ENCODE measurements around the gene RNF14.

RNF14 gene

DNA sequence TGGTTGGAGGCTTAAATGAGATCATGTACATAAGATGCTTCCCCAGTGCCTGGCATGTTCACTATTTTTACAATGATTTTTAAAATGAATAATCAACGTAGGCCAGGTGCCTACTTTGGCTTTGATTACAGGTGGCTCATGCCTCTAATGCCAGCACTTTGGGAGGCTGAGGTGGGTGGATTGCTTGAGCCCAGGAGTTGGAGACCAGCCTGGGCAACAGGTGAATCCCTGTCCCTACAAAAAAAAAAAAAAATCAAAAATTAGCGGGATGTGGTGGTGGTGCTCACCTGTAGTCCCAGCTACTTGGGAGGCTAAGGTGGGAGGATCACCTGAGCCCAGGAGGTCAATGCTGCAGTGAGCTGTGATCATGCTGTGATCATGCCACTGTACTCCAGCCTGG, 20.1 kb upstream of the RNF14 start:
- no peak for FAIRE-seq

DNA sequence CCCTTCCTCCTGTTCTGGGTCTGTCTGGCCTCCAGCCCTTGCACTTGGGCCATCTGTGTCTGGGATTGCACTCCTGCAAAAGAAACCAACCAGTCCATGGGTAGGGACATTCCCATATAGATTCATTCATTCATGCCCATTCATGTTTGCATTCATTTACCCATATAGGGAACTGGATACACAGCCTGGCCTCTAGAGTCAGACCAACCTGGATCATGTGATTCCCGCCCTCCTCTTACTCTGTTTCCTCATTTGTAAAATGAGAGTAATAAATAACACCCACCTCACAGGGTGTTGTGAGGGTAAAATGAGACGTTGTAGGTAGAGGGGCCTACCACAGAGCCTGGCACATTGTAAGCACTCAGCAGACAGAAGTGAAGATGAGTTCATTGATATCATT, 19.4 kb upstream of the RNF14 start:
- FAIRE-seq, result no peak

DNA sequence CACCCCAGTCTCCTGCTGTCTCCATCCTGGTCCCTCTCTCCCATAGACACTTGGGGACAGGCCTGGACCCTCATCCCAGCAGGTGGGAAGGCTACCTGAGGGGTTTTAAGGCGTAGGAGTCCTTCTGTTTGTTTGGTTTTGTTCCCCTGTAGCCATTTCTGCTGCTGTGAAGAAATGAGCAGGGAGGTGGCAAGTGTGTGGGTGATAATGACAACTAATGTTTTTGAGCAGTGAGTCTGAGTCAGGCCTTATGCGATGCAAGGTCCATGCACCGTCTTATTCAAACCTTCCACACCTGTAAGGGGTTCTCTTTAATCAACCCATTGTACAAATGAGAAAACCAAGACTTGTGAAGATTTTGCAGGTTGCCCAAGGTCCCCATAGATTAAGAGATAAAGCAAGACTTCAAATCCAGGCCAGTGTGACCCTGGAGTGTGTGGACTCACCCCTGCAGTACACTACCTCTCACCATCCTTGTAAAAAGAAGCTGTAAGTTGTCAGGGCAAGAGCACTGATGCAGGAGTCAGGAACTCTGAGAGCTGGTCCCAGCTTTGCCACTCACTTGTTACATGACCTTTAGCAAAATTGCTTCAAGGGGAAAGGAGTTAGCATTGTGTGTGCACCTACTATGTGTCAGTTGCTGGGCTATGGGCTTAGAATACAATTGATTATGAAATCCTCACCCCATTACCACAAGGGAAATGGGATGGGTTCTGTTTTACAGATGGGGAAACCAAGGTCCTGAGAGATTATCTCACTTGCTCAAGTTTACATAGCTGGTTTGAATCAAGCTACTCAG, 18.5 kb upstream of the RNF14 start:
- no peak for FAIRE-seq

DNA sequence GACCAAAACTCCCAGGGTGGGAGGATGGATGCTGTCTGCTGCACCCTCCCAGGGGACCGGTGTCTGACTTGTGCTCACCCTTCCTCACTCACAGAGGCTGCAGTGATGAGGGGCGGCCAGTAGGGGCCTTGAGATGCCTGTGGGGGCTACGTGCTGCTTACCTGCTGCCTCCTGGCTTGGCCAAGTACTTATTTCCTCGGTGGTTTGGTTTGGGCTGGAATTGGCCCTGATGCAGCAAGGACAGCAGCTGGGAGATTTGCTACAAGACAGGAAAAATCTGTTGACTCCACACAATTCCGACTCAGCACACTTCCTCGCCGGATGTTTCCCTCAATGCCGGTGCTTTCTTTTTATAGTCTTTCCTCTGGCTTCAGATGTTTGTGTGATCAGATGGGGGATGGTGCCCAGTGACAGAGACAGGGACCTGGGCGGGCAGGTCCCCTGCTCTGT, 17.5 kb upstream of the RNF14 start:
- FAIRE-seq, result no peak

DNA sequence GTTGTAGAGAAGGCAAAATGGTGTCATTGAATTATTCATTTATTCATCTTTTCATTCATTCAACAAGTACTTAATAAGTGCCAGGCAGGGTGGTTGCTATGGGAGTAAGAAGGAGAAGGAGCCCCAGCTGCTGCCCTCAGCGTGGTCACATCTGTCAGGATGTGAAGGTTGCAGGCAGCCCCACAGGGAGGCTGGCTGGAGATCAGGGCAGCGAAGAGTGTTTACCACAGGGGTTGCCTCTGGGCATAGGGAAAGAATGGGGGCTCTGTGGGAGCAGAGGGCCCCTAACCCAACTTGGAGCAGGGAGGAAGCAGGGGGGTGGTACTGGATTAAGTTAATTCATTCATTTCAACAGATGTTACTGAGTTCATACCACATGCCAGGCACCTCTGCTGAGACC, 16.9 kb upstream of the RNF14 start:
- FAIRE-seq, result no peak

DNA sequence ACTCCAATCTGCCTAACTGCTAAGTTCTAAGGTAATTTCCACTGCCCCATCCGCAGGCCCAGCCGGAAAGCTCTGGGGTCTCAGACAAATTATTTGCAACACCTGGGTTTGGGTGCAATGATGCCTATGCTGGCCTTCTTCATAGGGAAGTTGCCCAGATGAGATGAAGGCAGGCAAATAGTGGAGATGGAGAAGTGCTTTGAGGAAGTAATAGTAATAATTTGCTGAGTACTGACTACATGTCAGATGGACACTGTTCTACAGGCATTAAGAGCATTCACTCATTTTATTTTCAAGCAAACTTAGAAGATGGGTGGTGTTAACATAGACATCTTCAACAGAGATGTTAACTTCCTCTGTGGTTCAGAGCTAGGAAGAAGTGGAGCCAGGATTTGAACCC, 14.7 kb upstream of the RNF14 start:
- no peak for FAIRE-seq

DNA sequence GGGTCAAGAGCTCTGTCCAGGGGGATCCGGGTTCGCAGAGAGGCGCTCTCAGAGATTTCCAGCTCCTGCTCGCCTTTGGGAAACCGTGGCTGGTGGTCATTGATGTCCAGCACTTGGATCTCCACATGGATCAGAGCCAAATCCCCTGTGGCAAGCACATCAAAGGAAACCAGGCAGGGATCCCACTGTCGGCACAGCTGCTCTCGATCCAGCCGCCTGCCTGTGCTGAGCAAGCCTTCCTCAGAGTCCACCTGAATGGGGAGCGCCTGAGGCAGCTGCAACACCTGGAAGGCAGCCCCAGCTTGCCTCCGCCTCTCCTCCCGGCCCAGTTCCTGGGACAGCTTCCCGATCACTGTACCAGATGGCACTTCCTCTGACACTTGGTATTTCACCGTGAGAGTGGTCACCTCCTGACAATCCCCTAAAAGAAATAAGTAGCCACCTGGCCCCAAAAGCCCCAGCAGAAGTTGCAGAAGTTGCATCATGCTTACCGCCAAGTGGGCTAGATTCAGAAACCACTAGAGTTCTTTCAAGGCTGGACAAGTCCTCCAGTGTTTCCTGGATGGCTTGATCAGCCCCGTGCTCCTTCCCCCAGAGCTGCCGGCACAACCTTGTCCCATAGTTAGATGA, 11.4 kb upstream of the RNF14 start:
- no peak for FAIRE-seq

DNA sequence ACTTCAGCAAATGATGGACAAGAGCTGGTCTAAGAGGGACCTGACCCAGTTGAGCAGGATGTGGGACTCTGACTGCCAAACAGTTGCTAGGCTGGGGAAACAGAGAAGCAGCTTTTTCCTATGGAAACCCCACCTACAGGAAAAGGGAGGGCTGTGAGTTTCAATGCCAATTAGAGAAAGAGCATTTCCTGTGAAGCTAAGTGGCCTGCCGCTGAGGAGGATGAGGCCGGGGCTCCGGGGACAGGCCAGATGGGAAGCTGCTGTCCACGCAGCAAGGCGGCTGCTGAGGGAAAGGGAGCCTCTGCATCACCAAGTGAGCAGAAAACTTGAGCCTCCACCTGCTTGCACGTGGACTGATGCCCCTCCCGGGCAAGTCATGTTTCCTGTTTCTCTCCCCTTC, 10.8 kb upstream of the RNF14 start, which contains the start of gene PCDH12:
Gene PCDH12, minus strand, starts transcription at position 90 of the 400 bp plus-strand sequence. CDS start 351 bp downstream, outside the sequence.
- no peak for FAIRE-seq

DNA sequence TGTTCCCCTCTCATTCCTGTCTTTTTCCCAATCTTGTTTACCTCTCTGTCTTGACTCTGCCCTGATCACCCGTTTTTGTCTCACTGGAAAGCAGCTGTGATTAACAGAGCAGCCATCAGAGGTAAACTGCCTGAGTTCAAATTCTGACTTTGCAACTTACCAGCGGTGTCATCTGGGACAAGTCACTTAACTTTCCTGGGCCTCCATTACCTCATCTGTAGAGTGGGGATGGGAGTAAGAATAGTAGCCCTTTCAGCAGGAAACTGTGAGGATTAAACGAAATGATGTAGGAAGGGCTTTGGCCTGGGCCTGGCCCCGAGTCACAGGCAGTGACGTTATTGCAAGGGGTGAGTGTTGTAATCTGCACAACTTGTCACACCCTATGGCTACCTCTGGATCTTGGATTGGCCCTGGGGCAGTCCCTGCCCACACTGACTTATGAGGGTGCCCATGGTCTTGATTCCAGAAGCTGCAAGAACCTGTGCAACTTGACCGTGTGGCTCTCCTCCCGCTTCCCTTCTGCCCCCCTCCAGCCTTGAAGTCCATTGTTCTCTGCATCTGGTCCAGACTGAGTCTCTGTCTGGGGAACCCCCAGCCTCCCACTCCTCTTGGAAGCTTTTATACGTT, 10.2 kb upstream of the RNF14 start:
- FAIRE-seq, result no peak

DNA sequence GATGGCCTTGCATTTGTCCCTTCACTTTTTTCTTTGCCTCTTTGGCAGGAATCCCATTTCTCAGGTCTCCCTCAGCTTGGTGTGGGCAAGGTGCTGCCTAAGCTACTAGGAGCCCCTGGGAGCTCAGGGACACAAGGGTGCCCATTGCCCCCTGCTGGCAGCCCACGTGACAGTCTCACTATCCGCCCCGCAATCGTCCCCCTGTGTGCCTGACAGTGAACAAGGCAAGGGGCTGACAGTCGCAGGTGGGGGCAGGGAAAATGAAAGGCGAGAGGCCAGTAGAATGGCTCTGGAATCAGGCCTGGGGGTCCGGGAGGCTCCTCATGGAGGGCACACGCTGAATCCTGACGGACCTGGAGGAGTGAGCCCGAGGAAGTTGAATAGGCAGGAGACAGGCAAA, 8.9 kb upstream of the RNF14 start:
- FAIRE-seq, result no peak

DNA sequence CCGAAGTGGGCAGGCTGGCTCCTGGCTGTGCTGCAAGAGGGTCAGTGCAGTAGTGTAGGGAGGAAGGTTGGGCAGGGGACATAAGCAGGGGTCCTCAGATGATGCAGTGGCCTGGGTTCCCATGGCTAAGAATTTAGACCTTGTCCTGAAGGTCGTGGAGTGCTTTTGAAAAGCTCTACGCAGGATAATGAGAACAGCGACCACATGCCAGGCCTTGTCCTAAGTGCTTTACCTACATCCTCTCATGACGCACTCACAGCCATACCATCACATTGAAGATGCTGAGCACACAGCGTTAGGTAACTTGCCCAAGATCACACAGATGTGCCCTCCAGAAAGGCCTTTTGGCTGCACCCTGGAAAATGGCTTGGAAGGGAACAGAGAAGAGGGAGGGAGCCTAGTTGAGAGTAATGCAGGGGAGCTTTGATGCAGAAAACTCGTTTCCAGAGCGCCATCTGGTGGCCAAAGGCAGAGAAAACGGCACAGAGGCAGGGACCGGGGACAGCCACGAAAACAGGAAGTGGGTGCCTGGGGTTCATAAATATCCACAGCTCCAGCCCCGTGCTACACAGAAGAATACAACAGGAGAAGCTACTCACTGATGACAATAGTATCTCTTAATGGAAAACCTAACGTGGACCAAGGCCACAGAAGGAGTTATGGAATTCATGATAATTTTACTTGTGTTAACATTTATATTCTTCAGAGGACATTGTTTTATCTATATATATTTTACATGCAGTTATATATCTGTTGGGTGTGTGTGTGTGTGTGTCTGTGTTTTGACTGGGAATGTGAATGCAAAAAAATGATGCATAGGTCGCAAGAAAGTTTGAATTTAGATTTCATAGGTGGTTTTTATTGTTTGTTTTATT, 8.2 kb upstream of the RNF14 start:
- FAIRE-seq, result peak; percentile 41

DNA sequence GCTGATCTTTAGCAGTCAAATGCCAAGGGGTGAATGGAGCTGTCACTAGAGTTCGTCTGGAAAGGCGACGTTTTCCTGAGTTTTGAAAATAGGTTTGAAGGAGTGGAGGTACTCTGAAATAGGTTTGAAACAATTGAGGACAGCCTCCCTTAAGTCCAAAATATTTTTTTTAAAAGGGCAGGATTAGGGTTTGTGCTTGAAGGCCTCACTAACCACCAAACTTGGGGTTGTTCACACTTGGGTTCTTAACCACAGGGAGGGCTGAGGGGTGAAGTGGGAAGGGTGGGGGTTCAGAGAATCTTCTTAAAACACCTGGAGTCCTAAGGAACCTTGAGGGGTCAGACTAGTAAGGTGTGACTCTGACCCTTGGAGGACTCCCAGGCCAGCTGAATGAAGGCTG, 7.4 kb upstream of the RNF14 start:
- FAIRE-seq, result no peak

DNA sequence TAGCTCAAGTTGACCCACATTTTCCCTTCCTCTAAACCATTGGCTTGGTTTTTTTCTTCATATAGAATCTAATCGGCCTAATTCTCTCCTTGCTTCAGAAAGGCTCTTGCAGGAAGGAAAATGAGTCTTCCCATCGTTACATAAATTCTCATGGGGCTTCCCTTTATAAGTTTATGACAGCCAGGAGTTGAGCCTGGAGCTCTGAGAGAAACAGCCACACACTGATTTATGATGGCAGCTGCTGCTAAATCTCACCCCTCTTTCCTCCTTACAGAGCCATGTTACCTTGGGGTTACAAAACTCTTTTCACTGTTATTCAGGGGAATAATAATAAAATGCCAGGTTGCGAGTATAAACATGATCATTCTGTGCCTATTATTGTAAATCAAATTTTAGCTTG, 5.2 kb upstream of the RNF14 start:
- FAIRE-seq, result no peak

DNA sequence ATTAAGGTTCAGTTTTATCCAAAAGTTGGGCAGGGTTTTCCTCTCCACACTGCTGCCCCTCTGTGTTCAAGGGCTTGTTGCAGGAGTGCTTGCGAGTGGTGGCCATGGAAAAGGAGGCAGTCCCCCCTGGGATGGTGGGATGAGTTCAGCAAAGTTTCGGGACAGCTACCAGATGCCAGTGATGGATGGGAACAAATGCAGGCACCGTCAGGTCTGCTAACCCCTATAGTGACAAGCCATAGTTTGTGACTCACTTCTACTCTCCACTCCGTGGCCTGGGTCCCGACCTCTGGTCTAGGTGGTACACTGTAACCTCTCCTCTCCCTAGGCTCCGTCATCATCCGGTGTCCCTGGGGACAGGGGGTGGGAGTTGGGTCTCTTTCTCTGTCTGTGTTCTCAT, 3.8 kb upstream of the RNF14 start:
- FAIRE-seq, result no peak

DNA sequence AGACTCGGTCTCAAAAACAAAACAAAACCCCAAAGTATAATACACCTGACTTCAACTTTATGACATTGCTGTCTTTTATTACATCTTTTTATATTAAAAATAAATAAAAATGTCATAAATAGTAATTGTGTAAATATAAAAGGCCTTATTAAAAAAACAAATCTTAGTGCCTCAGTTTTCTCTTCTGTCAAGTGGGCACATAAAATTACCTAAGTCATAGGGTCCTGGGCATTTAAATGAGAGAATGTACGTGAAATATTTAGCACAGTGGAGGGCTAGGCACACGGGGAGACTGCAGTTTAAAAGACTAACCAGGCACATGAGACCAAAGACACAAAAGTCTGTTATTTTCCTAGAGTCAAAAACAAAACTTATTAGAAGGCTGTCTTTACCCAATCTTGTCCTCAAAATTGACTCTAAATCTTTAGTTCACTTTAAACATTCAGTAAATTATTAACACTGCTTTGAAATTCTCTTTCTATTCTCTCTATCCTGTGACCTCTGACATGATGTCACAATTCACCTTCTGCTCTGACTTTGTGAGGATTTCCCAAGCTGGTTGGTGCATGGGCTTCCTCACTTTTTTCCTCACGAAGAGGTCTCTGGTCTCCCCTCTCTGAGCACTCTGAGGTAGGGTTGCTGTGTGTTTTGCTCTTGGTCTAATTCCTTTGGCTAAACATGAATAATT, 2.5 kb upstream of the RNF14 start:
- no peak for FAIRE-seq

DNA sequence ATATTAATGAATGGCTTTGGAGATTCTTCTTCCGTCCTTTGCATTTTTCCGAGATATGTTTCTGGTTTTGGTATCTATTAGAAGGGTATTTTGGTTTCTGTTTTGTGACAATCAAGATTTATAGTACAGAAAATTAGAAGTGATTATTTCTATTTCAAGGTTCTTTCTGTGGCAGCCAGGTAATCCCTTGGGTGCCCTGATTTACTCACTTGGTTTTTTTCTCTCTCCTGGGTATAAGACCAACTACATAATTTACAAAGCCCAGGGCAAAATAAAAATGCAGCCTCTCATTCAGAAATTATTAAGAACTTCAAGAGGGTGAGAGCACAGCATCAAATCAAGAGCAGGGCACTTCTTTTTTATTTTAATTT, 2.0 kb upstream of the RNF14 start:
- no peak for FAIRE-seq

DNA sequence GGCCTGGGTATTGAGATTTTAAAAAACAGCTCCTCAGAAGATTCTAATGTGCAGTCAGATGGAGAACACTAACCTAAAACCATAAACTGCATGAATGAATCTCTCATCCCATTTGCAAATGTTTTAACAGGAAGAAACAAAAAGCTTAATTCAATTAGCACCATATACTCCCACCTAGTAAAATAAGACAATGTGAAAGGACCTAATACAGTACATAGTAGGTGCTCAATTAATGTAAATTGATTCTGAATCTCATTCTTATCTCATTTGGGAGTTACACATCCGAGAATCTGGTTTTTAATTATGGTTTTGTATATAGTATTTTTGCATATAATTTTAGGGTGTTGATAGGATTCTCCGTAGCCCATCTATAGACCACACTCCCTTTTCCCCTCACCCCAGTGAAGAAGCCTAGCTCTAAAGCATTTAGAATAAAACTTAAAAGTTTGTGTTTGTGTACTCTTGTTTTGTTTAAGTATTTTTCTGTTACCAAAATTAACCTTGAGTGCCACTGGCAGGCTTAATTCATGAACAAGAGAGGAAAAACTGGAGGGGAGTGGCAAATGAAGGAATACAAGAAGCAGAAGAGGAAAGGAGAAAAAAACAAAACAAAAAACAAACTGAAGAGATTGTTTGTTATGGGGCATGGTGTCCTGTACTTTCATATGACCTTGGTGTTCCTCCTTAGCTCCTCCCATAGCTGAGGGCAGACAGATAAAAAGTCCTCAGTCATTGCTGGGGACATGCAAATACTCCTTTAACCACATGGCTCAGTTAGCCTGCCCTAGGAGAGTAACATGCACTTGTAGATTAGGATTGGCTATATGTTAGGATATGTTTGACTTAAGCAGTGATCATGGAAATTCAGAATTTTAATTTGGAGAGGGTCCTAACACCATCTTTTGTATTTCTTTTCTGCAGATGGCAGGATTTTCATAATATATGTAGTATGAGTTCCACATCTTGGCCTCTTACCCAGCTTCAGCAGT, 1.2 kb downstream of the RNF14 start:
- FAIRE-seq, result peak; percentile 21

DNA sequence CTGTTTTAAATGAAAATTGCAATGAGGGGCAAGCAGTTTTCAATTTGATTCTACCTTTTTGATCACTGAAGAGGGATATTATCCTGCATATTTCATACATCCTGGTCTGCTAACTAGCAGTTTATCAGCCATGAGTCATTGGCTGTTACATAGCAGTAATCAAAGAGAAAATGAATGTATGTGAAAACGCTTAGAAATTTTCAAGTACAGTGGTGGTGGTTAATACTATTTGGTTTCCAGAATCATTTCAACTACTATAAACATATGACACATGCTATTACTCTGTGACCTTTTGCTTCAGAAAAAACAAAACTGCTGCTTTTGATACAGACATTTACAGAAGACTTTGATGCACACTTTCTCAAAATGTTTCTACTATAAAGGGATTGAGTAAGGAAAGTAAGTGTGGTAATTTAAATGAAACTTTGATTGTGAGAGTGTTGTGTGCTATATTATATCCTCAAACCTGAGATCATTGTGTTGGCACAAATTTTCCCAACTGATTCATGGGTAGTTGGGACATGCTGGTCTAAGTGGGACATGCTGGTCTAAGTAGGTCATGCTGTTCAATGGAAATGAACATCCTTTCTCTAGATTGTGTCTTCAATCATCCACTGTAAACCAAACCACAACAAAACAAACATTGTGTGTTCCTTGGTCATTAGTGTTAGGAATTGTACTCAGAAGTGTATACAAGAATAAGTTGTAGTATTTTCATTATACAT, 5.1 kb downstream of the RNF14 start:
- no peak for FAIRE-seq

DNA sequence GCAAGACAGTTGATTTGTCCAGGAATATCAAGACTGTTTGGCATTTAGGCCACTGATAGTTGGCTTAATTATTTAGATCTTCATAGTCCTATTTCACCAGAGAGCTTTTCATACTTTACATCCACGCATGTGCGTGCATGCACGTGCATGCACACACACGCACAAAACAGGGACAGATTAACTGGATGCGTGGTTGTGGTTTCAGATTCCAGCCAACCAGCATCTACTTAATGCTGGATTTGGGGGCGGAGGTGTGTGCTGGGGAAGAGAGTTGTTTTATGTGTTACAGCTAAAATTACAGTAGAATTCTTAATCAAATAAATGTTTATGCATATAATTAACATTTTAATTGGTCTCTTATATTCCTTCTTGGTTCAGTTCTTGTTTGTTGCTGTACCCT, 7.3 kb downstream of the RNF14 start:
- no peak for FAIRE-seq

DNA sequence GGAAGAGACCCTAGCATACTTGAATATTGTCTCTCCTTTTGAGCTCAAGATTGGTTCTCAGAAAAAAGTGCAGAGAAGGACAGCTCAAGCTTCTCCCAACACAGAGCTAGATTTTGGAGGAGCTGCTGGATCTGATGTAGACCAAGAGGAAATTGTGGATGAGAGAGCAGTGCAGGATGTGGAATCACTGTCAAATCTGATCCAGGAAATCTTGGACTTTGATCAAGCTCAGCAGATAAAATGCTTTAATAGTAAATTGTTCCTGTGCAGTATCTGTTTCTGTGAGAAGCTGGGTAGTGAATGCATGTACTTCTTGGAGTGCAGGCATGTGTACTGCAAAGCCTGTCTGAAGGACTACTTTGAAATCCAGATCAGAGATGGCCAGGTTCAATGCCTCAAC, 9.5 kb downstream of the RNF14 start:
- no peak for FAIRE-seq

Data from endometrium (tissue), 2 donors.